B cell (primary cell): ENCODE results near the gene RASA2. TPM values are rescaled to one million over a fixed set of nuclear protein-coding genes. Genes with fewer than 3 reads are reported as not detected.
"Not testable (repeated sequence)": the region's sequence is repeated elsewhere in the genome, so short reads cannot be mapped to it uniquely, and the experiment has no call there.

Experiments used
- ATAC-seq: fragments of 200-7000 bp; cut with Tn5 transposase; one replicate; pipeline ENCODE4 v1.10.0; 2021; ENCODE audit warnings: low read depth, mild to moderate bottlenecking, moderate number of reproducible peaks, moderate library complexity
- CTCF ChIA-PET: fragments of 350-600 bp; sonication (Branson Sonifier 250); formaldehyde crosslinking; loops from one replicate; lab custom pipeline; 2021; ENCODE audit warnings: antibody characterized with exemption, inconsistent platforms; lab: Charles Lee
- POLR2A ChIA-PET: fragments of 350-600 bp; sonication (Branson Sonifier 250); formaldehyde crosslinking; loops from one replicate; lab custom pipeline; 2021; ENCODE audit warnings: antibody characterized with exemption; lab: Charles Lee
- DNase-seq: peaks from one replicate; pipeline ENCODE4 v3.0.0; 2013
- H2AFZ ChIP-seq: 2 replicates; pipeline ENCODE4 v1.6.1; 2012; ENCODE audit warnings: mild to moderate bottlenecking, low read depth, low read length; ENCODE audit not compliant: insufficient read depth, poor library complexity, severe bottlenecking
- H3K27ac ChIP-seq, 2 donors: 1 replicate in 1 of 2; 2 replicates in 1 of 2; pipeline ENCODE4 v1.5.1; 2012 to 2013; ENCODE audit warnings: low read length in 2 of 2, mild to moderate bottlenecking in 2 of 2, moderate library complexity in 1 of 2
- H3K27me3 ChIP-seq, 4 experiments: fragments of 200-600 bp in 1 of 4; sonication (generic) in 1 of 4; replicated peaks in 1 of 4; 1 replicate in 2 of 4; 2 replicates in 2 of 4; pipeline versions ENCODE4 v1.6.1 to v1.7.0; 2013 to 2016; ENCODE audit warnings: low read length in 3 of 4, mild to moderate bottlenecking in 2 of 4, mixed read lengths in 1 of 4, moderate library complexity in 1 of 4; ENCODE audit not compliant: insufficient read depth in 4 of 4, control insufficient read depth in 3 of 4; ENCODE audit errors: control extremely low read depth in 1 of 4
- H3K36me3 ChIP-seq, 2 experiments: replicated peaks in 1 of 2; 1 replicate in 1 of 2; 2 replicates in 1 of 2; pipeline versions ENCODE4 v1.6.1 to v1.7.1; 2013; ENCODE audit warnings: low read length in 1 of 2; ENCODE audit not compliant: insufficient read depth in 2 of 2, control insufficient read depth in 1 of 2; ENCODE audit errors: control extremely low read depth in 1 of 2, extremely low read depth in 1 of 2
- H3K4me1 ChIP-seq, 2 donors: fragments of 200-600 bp in 1 of 2; sonication (generic) in 1 of 2; 1 replicate in 1 of 2; 2 replicates in 1 of 2; pipeline versions ENCODE4 v1.5.1 to v1.6.1; 2013 to 2017; ENCODE audit warnings: low read length in 2 of 2; ENCODE audit not compliant: control insufficient read depth in 2 of 2, insufficient read depth in 2 of 2
- H3K4me2 ChIP-seq: replicated peaks from 2 replicates; pipeline ENCODE3; 2012; ENCODE audit warnings: mild to moderate bottlenecking, low read depth, low read length; ENCODE audit not compliant: poor library complexity, severe bottlenecking
- H3K4me3 ChIP-seq, 5 experiments: fragments of 200-600 bp in 1 of 5; sonication (generic) in 1 of 5; 1 replicate in 3 of 5; 2 replicates in 2 of 5; pipeline versions ENCODE4 v1.5.1 to v1.7.0; 2011 to 2016; ENCODE audit warnings: low read length in 4 of 5, mild to moderate bottlenecking in 4 of 5, low read depth in 2 of 5, control low read depth in 1 of 5, moderate library complexity in 1 of 5; ENCODE audit not compliant: insufficient read depth in 1 of 5; ENCODE audit errors: control extremely low read depth in 1 of 5, extremely low read depth in 1 of 5
- H3K79me2 ChIP-seq: fragments of 200-600 bp; sonication (generic); one replicate; pipeline ENCODE4 v1.6.0; 2016; ENCODE audit warnings: low read length; ENCODE audit not compliant: control insufficient read depth, insufficient read depth
- H3K9ac ChIP-seq: fragments of 200-600 bp; sonication (generic); 2 replicates; pipeline ENCODE4 v1.6.1; 2017; ENCODE audit warnings: mild to moderate bottlenecking, low read length, moderate library complexity
- H3K9me3 ChIP-seq, 3 donors: one replicate each; pipeline versions ENCODE4 v1.6.1 to v1.7.1; 2013; ENCODE audit warnings: low read length in 2 of 3; ENCODE audit not compliant: control insufficient read depth in 2 of 3, insufficient read depth in 1 of 3; ENCODE audit errors: control extremely low read depth in 1 of 3
- H4K20me1 ChIP-seq: 2 replicates; pipeline ENCODE4 v1.6.0; 2012; ENCODE audit warnings: mild to moderate bottlenecking, low read length; ENCODE audit not compliant: insufficient read depth, control insufficient read depth, poor library complexity, severe bottlenecking
- H3K27ac Mint-ChIP-seq: one replicate; pipeline ENCODE4 v1.8.0; 2021; ENCODE audit warnings: mixed read lengths
- H3K27me3 Mint-ChIP-seq: one replicate; pipeline ENCODE4 v1.8.0; 2021; ENCODE audit warnings: mixed read lengths
- H3K4me1 Mint-ChIP-seq: one replicate; pipeline ENCODE4 v1.8.0; 2021; ENCODE audit warnings: mixed read lengths
- H3K4me3 Mint-ChIP-seq: one replicate; pipeline ENCODE4 v1.8.0; 2021; ENCODE audit warnings: mixed read lengths
- H3K9me3 Mint-ChIP-seq: one replicate; pipeline ENCODE4 v1.8.0; 2022; ENCODE audit warnings: mixed read lengths; ENCODE audit not compliant: insufficient read depth
- CTCF ChIP-seq: fragments of 200-600 bp; IDR thresholded peaks from one replicate; pipeline ENCODE4 v1.8.0; 2022; ENCODE audit warnings: antibody characterized with exemption, mild to moderate bottlenecking
- EZH2 ChIP-seq: IDR thresholded peaks from 2 replicates; pipeline ENCODE4 v1.6.1; 2012; ENCODE audit warnings: borderline replicate concordance, low read depth, mild to moderate bottlenecking, moderate library complexity, low read length; ENCODE audit not compliant: insufficient read depth, poor library complexity, severe bottlenecking
- WGBS: methylation state at CpG from one replicate; pipeline ENCODE4 v1.1.5; 2013; ENCODE audit warnings: missing lambda C conversion rate; ENCODE audit not compliant: insufficient coverage; 5-methylcytosine and 5-hydroxymethylcytosine counted together
- intact Hi-C: fragments of 100-400 bp; cut with micrococcal nuclease; formaldehyde crosslinking; loops from one replicate; pipeline ENCODE4 v1.10.0; 2022
- polyA plus RNA-seq: library from polyadenylated mRNA; depleted of rRNA; stranded (reverse); fragments of >200 nt; gene quantifications from 2 replicates; pipeline ENCODE4 v1.2.3, GENCODE V29; 2012
- total RNA-seq, 2 donors: library from RNA; stranded (reverse); fragments of 120-200 nt in 1 of 2; gene quantifications; 1 replicate in 1 of 2; 2 replicates in 1 of 2; pipeline versions ENCODE4 v1.2.3 to v1.2.4, GENCODE V29; 2013 to 2022

Gene RASA2
- total and polyA plus RNA-seq, 2 donors (not counting 1 experiment from before 2014, with no cell fraction given): 12.3 to 47.7 TPM

- Histone ChIP-seq H3K27me3 (no peaks in the 10 kb centered on the region), H3K4me2 (no peak overlapping the region), H3K9me3 (peaks cover 0 to 23% (median 0%) of the 10 kb centered on the region in 3 donors), H3K36me3 (no peaks in the 10 kb centered on the region), H3K4me3 (no peak overlapping the region), H3K79me2 (no peaks in the 10 kb centered on the region), H2AFZ (no peak overlapping the region), H4K20me1 (no peaks in the 10 kb centered on the region), H3K4me1 (no peaks in the 10 kb centered on the region), H3K27ac (no peak overlapping the region), H3K9ac (no peak overlapping the region)
- ChIA-PET CTCF (no interaction called here), POLR2A (interaction anchor here (0.6 kb wide), 1 partner anchor 20 kb away, joined by 3 read pairs; no protein-coding TSS in a partner anchor)
- ATAC-seq: no peak
- Mint-ChIP-seq H3K9me3 (peaks cover 4% of the 10 kb centered on the region), H3K27ac (no peak overlapping the region), H3K4me3 (no peak overlapping the region), H3K27me3 (no peaks in the 10 kb centered on the region), H3K4me1 (no peaks in the 10 kb centered on the region)
- no peak for TF ChIP-seq CTCF
- no peak for TF ChIP-seq EZH2
- intact Hi-C loops: no loop called here
- DNase-seq: no peak
- 92% methylated on average over 4 of the region's 5 CpGs for WGBS
These were observed 138.7 kb downstream of the RASA2 start for GRCh38 chr3:141625506-141625905.

- H3K27me3 Mint-ChIP-seq, H3K79me2 ChIP-seq, CTCF ChIA-PET, DNase-seq, H3K4me1 ChIP-seq, POLR2A ChIA-PET, H3K9ac ChIP-seq, H3K4me3 Mint-ChIP-seq, H3K9me3 Mint-ChIP-seq, H3K4me2 ChIP-seq, H3K4me3 ChIP-seq, ATAC-seq, H3K27ac ChIP-seq, H3K27ac Mint-ChIP-seq, H3K27me3 ChIP-seq, intact Hi-C loops, H4K20me1 ChIP-seq, H3K4me1 Mint-ChIP-seq, H2AFZ ChIP-seq, H3K36me3 ChIP-seq: not testable (repeated sequence)
- 88% methylated on average over 6 of the region's 6 CpGs for WGBS
- H3K9me3 ChIP-seq: peaks cover 0 to 13% (median 0%) of the 10 kb centered on the region in 3 donors
These were observed 141.5 kb downstream of the RASA2 start for GRCh38 chr3:141628334-141628733.

- H3K4me1 ChIP-seq, H2AFZ ChIP-seq, intact Hi-C loops, H3K4me2 ChIP-seq, H3K27ac Mint-ChIP-seq, H3K9ac ChIP-seq, H3K27ac ChIP-seq, H3K27me3 ChIP-seq, H4K20me1 ChIP-seq, H3K4me3 ChIP-seq, POLR2A ChIA-PET, H3K79me2 ChIP-seq, DNase-seq, ATAC-seq, H3K4me1 Mint-ChIP-seq, H3K4me3 Mint-ChIP-seq, H3K36me3 ChIP-seq, H3K9me3 Mint-ChIP-seq, H3K27me3 Mint-ChIP-seq: not testable (repeated sequence)
- 90% methylated on average over 7 of the region's 7 CpGs for WGBS
- CTCF ChIA-PET: interaction anchor here (1.6 kb wide), 1 partner anchor 10 kb away, joined by 4 read pairs; no protein-coding TSS in a partner anchor
- peaks cover 0 to 13% (median 0%) of the 10 kb centered on the region in 3 donors for H3K9me3 ChIP-seq
These were observed 142.1 kb downstream of the RASA2 start for GRCh38 chr3:141628868-141629441.
